ENCODE measurements around the gene TBKBP1.
"Not testable (repeated sequence)": the region's sequence is repeated elsewhere in the genome, so short reads cannot be mapped to it uniquely, and the experiment has no call there.

Gene TBKBP1

GRCh38 chr17:47732399-47733046 lies 38.6 kb downstream of the TBKBP1 start:
- no peak for DNase-seq (ENCODE audit: low read depth in 2 of 2)

GRCh38 chr17:47733047-47733673 lies 39.2 kb downstream of the TBKBP1 start, which contains the start of gene TBX21:
TSS of gene TBX21 (plus strand) at chr17:47733236. CDS start at chr17:47733455, 219 bp downstream.
- DNase-seq (ENCODE audit: low read depth in 2 of 2) = peak; percentile 91

- no peak for DNase-seq (ENCODE audit: low read depth in 2 of 2)
These were observed 39.9 kb downstream of the TBKBP1 start for GRCh38 chr17:47733674-47734410.

GRCh38 chr17:47735139-47735464 lies 41.1 kb downstream of the TBKBP1 start:
- DNase-seq (ENCODE audit: low read depth in 2 of 2) = no peak

GRCh38 chr17:47735536-47736011 lies 41.6 kb downstream of the TBKBP1 start:
- DNase-seq (ENCODE audit: low read depth in 2 of 2) = no peak

GRCh38 chr17:47736501-47737495 lies 42.8 kb downstream of the TBKBP1 start:
- no peak for DNase-seq (ENCODE audit: low read depth in 2 of 2)

- DNase-seq (ENCODE audit: low read depth in 2 of 2) = no peak
These were observed 44.2 kb downstream of the TBKBP1 start for GRCh38 chr17:47738178-47738577.

- DNase-seq (ENCODE audit: low read depth in 2 of 2) = no peak
These were observed 45.2 kb downstream of the TBKBP1 start for GRCh38 chr17:47739150-47739549.

GRCh38 chr17:47739945-47740344 lies 46.0 kb downstream of the TBKBP1 start:
- DNase-seq (ENCODE audit: low read depth in 2 of 2) = not testable (repeated sequence)

GRCh38 chr17:47741109-47741792 lies 47.3 kb downstream of the TBKBP1 start:
- no peak for DNase-seq (ENCODE audit: low read depth in 2 of 2)

GRCh38 chr17:47741793-47742145 lies 47.8 kb downstream of the TBKBP1 start:
- DNase-seq (ENCODE audit: low read depth in 2 of 2) = no peak

- no peak for DNase-seq (ENCODE audit: low read depth in 2 of 2)
These were observed 48.6 kb downstream of the TBKBP1 start for GRCh38 chr17:47742319-47743181.

GRCh38 chr17:47744168-47745036 lies 50.4 kb downstream of the TBKBP1 start:
- no peak for DNase-seq (ENCODE audit: low read depth in 2 of 2)

- no peak for DNase-seq (ENCODE audit: low read depth in 2 of 2)
These were observed 51.0 kb downstream of the TBKBP1 start for GRCh38 chr17:47745037-47745380.

GRCh38 chr17:47751471-47751870 lies 57.5 kb downstream of the TBKBP1 start:
- DNase-seq (ENCODE audit: low read depth in 2 of 2) = no peak

GRCh38 chr17:47757386-47757785 lies 63.4 kb downstream of the TBKBP1 start:
- DNase-seq (ENCODE audit: low read depth in 2 of 2) = no peak

GRCh38 chr17:47760409-47761140 lies 66.6 kb downstream of the TBKBP1 start:
- no peak for DNase-seq (ENCODE audit: low read depth in 2 of 2)
